IPS-NIHi7 (cell line): Measurements from ENCODE around the gene MYL6.
"Not testable (repeated sequence)": the region's sequence is repeated elsewhere in the genome, so short reads cannot be mapped to it uniquely, and the experiment has no call there.

Source experiments
- DNase-seq: peaks from one replicate; pipeline ENCODE4 v3.0.0; 2012; ENCODE audit warnings: mixed read lengths; ENCODE audit errors: extremely low spot score

MYL6 gene

DNA sequence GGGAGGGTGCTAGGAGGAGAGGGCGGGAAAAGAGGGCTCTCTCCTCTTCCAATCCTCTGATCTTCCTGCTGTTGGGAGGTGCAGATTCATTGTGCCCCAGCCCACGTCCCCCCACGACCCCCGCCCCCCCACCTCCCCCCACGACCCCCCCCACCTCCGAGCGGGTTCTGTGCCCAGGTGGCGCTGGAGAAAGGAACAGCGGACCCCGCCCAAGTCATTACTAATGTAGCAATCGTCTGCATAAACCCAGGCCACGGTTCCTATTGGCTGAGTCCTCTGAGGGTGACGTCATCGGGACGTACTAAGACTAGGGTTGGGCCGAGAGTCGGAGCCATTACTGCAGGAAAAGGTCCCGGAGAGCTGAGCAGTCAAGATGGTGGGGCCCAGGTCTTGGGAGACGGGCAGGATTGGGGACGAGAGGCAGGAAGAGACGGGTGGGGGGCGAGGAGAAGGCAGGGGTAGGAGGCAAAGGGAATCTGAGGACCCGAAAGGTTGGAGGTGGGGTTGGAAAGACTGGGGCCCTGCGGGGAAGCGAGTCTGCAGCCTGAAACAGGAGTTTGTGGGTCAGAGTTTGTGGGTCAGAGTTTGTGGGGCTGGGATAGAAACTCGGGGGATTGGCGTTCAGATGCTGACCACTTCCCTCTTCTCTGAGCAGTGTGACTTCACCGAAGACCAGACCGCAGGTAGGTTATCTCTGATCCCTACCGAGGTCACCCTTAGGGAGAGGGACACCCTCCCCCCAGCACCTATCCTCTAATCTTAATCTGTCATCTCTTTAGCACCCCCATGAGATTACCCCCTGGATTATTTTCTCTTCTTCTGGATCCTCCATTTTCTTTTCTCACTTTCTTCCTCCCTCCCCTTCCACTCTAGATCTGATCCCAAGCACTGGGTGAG lies at the start of gene MYL6:
TSS of gene MYL6 (plus strand) at position 331 of the 897 bp plus-strand sequence. CDS start at position 374, 43 bp downstream.
- DNase-seq = peak; percentile 91

- DNase-seq = no peak
Observed at GRCh38 chr12:56110571-56110970, 47.6 kb upstream of the MYL6 start.

DNA sequence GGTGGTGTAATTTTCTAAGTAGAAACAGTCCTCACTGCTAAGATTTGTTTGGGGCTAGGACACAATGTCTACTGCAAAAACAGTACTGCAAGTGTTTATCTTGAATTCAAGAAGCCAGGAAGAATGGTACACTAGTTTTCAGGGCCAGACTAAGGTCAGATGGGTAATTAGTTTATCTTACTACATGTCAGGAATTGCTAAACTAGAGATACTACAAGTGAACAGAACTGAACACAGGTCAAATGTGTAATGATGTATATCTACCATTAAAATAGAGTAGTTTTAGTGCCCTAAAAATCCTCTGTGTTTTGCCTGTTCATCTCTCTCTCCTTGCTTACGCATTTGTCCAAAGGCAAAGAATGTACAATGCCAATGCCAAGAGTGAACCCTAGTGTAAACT lies 44.1 kb upstream of the MYL6 start:
- no peak for DNase-seq

DNA sequence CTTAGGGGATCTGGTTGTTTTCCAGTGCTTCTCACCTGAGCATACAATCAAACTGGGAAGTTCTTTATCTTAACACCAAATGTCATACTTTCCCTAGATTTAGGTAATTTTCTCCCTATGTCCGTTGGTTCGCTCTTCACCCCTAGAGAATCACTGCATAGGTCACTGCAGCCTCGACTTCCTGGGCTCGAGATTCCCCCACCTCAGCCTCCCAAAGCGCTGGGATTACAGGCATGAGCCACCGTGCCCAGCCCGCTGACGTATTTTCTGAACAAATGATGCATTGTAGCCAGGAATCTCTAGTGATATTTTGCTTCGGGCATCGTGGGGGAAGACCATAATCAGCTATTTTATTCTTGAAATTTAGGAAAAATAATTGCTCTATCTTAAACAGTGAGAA lies 42.8 kb upstream of the MYL6 start:
- no peak for DNase-seq

- peak; percentile 67 for DNase-seq
Observed at GRCh38 chr12:56116267-56117081, 41.7 kb upstream of the MYL6 start, which contains the start of gene RPL41. TSS of gene RPL41 (plus strand) at chr12:56116633.

- not testable (repeated sequence) for DNase-seq
Observed at GRCh38 chr12:56117082-56117706, 41.0 kb upstream of the MYL6 start.

GRCh38 chr12:56117778-56118687 lies 40.1 kb upstream of the MYL6 start, which contains the start of gene ZC3H10:
TSS of gene ZC3H10 (plus strand) at chr12:56118266. CDS start at chr12:56120563, 2,297 bp downstream.
- DNase-seq = peak; percentile 90

DNA sequence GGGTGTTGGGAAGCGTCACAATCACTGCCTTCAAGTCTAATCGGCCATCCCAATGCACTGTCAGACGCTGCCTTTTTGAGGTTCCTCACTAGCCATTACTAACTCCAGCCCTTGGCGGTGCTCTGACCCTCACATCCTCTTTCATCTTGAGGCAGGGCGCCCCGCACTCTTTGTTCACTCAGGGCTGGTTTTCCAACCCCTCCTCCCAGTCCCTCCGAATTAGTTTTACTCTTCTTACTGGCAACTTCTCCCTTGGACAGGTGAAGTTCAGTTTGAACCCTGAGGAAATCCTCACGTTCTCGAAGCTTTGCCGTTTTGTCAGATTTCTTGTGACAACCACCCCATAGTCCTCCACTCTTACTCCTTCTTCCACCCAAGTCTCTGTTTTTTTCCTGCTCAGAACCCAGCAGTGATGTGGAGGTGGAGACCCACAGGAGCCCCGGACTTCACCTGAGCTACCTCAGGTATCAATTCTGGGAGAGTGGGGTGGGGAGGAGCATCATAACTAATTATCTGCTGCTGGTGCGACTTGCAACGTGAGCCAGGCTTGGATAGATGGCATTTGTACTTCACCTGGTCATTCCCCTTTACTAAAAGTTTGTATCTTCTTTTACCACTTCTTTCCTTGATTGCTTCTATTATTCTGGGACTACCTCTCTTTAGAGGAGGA lies 39.3 kb upstream of the MYL6 start:
- DNase-seq = no peak

- DNase-seq = peak; percentile 77
Observed at GRCh38 chr12:56119361-56119796, 38.8 kb upstream of the MYL6 start.

DNA sequence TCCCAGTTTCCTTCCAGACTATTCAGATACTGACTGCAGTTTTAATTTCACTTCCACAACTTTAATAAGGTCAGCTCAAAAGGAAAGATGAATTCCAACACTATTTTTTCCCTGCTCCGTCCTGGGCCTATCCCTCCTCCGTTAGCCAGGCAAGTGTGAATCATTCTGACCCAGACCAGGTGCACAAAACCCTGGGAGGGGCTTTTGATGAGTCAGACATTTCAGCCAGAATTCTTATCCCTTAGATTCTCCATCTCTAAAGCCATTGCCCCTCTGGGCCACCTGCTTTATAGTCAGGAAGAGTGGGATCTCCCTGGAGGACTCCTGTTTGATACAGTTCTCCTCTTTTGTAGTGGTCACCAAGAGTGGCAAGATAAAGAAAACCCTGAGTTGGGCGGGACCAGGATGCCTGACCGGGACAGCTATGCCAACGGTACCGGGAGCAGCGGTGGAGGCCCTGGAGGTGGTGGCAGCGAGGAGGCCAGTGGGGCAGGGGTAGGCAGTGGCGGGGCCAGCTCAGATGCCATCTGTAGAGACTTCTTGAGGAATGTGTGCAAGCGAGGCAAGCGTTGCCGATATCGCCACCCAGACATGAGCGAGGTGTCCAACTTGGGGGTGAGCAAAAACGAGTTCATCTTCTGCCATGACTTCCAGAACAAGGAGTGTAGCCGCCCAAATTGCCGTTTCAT lies 37.9 kb upstream of the MYL6 start:
- no peak for DNase-seq

GRCh38 chr12:56121204-56121870 lies 36.8 kb upstream of the MYL6 start:
- no peak for DNase-seq

- DNase-seq = no peak
Observed at GRCh38 chr12:56122637-56123036, 35.5 kb upstream of the MYL6 start.

DNA sequence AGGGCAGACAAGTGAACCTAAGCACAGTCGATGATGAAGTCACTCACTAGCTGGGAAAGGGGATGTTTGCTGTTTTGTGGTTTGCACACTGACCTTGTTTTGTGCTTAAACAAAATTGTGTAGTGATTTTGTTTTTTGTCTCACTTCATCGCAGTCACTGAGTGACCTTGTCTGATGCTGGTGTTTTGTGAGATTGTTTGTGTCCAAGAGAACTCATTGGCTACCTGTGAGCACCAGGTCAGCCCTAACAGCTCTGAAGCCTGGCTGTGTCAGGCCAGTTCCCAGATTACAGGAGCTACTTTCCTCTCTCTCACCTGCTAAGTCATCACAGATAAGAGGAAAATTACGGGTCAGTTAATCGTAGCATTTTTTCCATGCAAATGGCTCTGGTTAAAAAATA lies 34.0 kb upstream of the MYL6 start:
- DNase-seq = no peak

DNA sequence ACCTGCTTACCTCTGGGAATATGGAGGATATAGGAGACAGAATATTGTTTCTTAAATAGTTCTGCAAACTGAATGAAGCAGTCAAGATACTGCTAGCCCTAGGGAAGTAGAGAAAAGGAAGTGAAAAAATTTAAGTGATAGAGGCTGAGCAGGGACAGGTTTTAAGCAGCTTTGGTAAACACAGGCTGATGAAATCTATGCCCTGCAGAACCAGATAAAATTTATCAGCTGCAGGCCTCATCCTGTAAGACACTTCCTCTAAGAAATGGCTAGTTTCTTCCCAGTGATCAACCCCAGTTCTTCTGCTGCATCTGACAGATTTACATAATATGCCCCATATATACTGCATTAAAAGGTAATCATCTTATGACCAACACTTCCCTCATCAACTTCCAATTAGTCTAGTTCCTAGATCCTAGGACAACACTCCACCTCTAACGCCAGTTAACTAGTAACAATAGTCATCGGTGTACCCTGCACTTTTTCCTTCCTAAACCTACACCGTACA lies 31.4 kb upstream of the MYL6 start:
- no peak for DNase-seq

GRCh38 chr12:56127485-56127887 lies 30.7 kb upstream of the MYL6 start:
- no peak for DNase-seq

DNA sequence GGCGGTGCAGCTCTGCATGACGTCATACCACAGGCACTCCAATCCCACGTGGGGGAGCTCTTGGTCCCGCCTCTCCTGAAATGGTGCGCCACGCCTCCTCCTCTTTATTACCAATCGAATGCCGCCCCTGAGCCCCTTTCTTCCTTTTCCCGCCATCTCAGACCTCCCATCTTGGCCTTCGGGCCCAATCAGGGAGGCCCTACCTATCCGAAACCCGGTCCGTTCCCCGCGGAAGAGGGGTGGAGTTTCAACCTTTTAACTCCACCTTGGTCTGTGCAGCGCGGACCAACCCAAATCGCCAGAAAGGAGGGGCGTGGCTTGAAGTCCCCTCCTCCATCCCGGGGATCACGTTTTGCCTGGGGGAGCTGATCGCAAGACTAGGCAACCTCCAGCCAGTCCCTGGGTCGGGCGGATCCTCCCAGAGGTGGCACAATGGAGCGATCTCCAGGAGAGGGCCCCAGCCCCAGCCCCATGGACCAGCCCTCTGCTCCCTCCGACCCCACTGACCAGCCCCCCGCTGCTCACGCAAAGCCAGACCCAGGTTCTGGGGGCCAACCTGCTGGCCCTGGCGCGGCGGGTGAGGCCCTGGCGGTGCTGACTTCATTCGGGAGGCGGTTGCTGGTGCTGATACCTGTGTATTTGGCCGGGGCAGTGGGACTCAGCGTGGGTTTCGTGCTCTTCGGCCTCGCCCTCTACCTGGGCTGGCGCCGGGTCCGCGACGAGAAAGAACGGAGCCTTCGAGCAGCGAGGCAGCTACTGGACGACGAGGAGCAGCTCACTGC lies 30.1 kb upstream of the MYL6 start, which contains the start of gene ESYT1:
TSS of gene ESYT1 (plus strand) at position 380 of the 782 bp plus-strand sequence. CDS start at position 433, 53 bp downstream.
- DNase-seq = peak; percentile 98

- peak; percentile 22 for DNase-seq
Observed at GRCh38 chr12:56128670-56129205, 29.4 kb upstream of the MYL6 start.
